B cell (primary cell): ENCODE results near the gene NOS1AP. TPM values are rescaled to one million over a fixed set of nuclear protein-coding genes. Genes with fewer than 3 reads are reported as not detected.

ENCODE experiments used
- ATAC-seq: fragments of 200-7000 bp; cut with Tn5 transposase; one replicate; pipeline ENCODE4 v1.10.0; 2021; ENCODE audit warnings: low read depth, mild to moderate bottlenecking, moderate number of reproducible peaks, moderate library complexity
- CTCF ChIA-PET: fragments of 350-600 bp; sonication (Branson Sonifier 250); formaldehyde crosslinking; loops from one replicate; lab custom pipeline; 2021; ENCODE audit warnings: antibody characterized with exemption, inconsistent platforms; lab: Charles Lee
- POLR2A ChIA-PET: fragments of 350-600 bp; sonication (Branson Sonifier 250); formaldehyde crosslinking; loops from one replicate; lab custom pipeline; 2021; ENCODE audit warnings: antibody characterized with exemption; lab: Charles Lee
- DNase-seq: peaks from one replicate; pipeline ENCODE4 v3.0.0; 2013
- H2AFZ ChIP-seq: 2 replicates; pipeline ENCODE4 v1.6.1; 2012; ENCODE audit warnings: mild to moderate bottlenecking, low read depth, low read length; ENCODE audit not compliant: insufficient read depth, poor library complexity, severe bottlenecking
- H3K27ac ChIP-seq, 2 donors: 1 replicate in 1 of 2; 2 replicates in 1 of 2; pipeline ENCODE4 v1.5.1; 2012 to 2013; ENCODE audit warnings: low read length in 2 of 2, mild to moderate bottlenecking in 2 of 2, moderate library complexity in 1 of 2
- H3K27me3 ChIP-seq, 4 experiments: fragments of 200-600 bp in 1 of 4; sonication (generic) in 1 of 4; replicated peaks in 1 of 4; 1 replicate in 2 of 4; 2 replicates in 2 of 4; pipeline versions ENCODE4 v1.6.1 to v1.7.0; 2013 to 2016; ENCODE audit warnings: low read length in 3 of 4, mild to moderate bottlenecking in 2 of 4, mixed read lengths in 1 of 4, moderate library complexity in 1 of 4; ENCODE audit not compliant: insufficient read depth in 4 of 4, control insufficient read depth in 3 of 4; ENCODE audit errors: control extremely low read depth in 1 of 4
- H3K36me3 ChIP-seq, 2 experiments: replicated peaks in 1 of 2; 1 replicate in 1 of 2; 2 replicates in 1 of 2; pipeline versions ENCODE4 v1.6.1 to v1.7.1; 2013; ENCODE audit warnings: low read length in 1 of 2; ENCODE audit not compliant: insufficient read depth in 2 of 2, control insufficient read depth in 1 of 2; ENCODE audit errors: control extremely low read depth in 1 of 2, extremely low read depth in 1 of 2
- H3K4me1 ChIP-seq, 2 donors: fragments of 200-600 bp in 1 of 2; sonication (generic) in 1 of 2; 1 replicate in 1 of 2; 2 replicates in 1 of 2; pipeline versions ENCODE4 v1.5.1 to v1.6.1; 2013 to 2017; ENCODE audit warnings: low read length in 2 of 2; ENCODE audit not compliant: control insufficient read depth in 2 of 2, insufficient read depth in 2 of 2
- H3K4me2 ChIP-seq: replicated peaks from 2 replicates; pipeline ENCODE3; 2012; ENCODE audit warnings: mild to moderate bottlenecking, low read depth, low read length; ENCODE audit not compliant: poor library complexity, severe bottlenecking
- H3K4me3 ChIP-seq, 5 experiments: fragments of 200-600 bp in 1 of 5; sonication (generic) in 1 of 5; 1 replicate in 3 of 5; 2 replicates in 2 of 5; pipeline versions ENCODE4 v1.5.1 to v1.7.0; 2011 to 2016; ENCODE audit warnings: low read length in 4 of 5, mild to moderate bottlenecking in 4 of 5, low read depth in 2 of 5, control low read depth in 1 of 5, moderate library complexity in 1 of 5; ENCODE audit not compliant: insufficient read depth in 1 of 5; ENCODE audit errors: control extremely low read depth in 1 of 5, extremely low read depth in 1 of 5
- H3K79me2 ChIP-seq: fragments of 200-600 bp; sonication (generic); one replicate; pipeline ENCODE4 v1.6.0; 2016; ENCODE audit warnings: low read length; ENCODE audit not compliant: control insufficient read depth, insufficient read depth
- H3K9ac ChIP-seq: fragments of 200-600 bp; sonication (generic); 2 replicates; pipeline ENCODE4 v1.6.1; 2017; ENCODE audit warnings: mild to moderate bottlenecking, low read length, moderate library complexity
- H3K9me3 ChIP-seq, 3 donors: one replicate each; pipeline versions ENCODE4 v1.6.1 to v1.7.1; 2013; ENCODE audit warnings: low read length in 2 of 3; ENCODE audit not compliant: control insufficient read depth in 2 of 3, insufficient read depth in 1 of 3; ENCODE audit errors: control extremely low read depth in 1 of 3
- H4K20me1 ChIP-seq: 2 replicates; pipeline ENCODE4 v1.6.0; 2012; ENCODE audit warnings: mild to moderate bottlenecking, low read length; ENCODE audit not compliant: insufficient read depth, control insufficient read depth, poor library complexity, severe bottlenecking
- H3K27ac Mint-ChIP-seq: one replicate; pipeline ENCODE4 v1.8.0; 2021; ENCODE audit warnings: mixed read lengths
- H3K27me3 Mint-ChIP-seq: one replicate; pipeline ENCODE4 v1.8.0; 2021; ENCODE audit warnings: mixed read lengths
- H3K4me1 Mint-ChIP-seq: one replicate; pipeline ENCODE4 v1.8.0; 2021; ENCODE audit warnings: mixed read lengths
- H3K4me3 Mint-ChIP-seq: one replicate; pipeline ENCODE4 v1.8.0; 2021; ENCODE audit warnings: mixed read lengths
- H3K9me3 Mint-ChIP-seq: one replicate; pipeline ENCODE4 v1.8.0; 2022; ENCODE audit warnings: mixed read lengths; ENCODE audit not compliant: insufficient read depth
- CTCF ChIP-seq: fragments of 200-600 bp; IDR thresholded peaks from one replicate; pipeline ENCODE4 v1.8.0; 2022; ENCODE audit warnings: antibody characterized with exemption, mild to moderate bottlenecking
- EZH2 ChIP-seq: IDR thresholded peaks from 2 replicates; pipeline ENCODE4 v1.6.1; 2012; ENCODE audit warnings: borderline replicate concordance, low read depth, mild to moderate bottlenecking, moderate library complexity, low read length; ENCODE audit not compliant: insufficient read depth, poor library complexity, severe bottlenecking
- WGBS: methylation state at CpG from one replicate; pipeline ENCODE4 v1.1.5; 2013; ENCODE audit warnings: missing lambda C conversion rate; ENCODE audit not compliant: insufficient coverage; 5-methylcytosine and 5-hydroxymethylcytosine counted together
- intact Hi-C: fragments of 100-400 bp; cut with micrococcal nuclease; formaldehyde crosslinking; loops from one replicate; pipeline ENCODE4 v1.10.0; 2022
- polyA plus RNA-seq: library from polyadenylated mRNA; depleted of rRNA; stranded (reverse); fragments of >200 nt; gene quantifications from 2 replicates; pipeline ENCODE4 v1.2.3, GENCODE V29; 2012
- total RNA-seq, 2 donors: library from RNA; stranded (reverse); fragments of 120-200 nt in 1 of 2; gene quantifications; 1 replicate in 1 of 2; 2 replicates in 1 of 2; pipeline versions ENCODE4 v1.2.3 to v1.2.4, GENCODE V29; 2013 to 2022

NOS1AP gene
- total and polyA plus RNA-seq, 2 donors (not counting 1 experiment from before 2014, with no cell fraction given): 0.32 TPM; not detected in 1

GRCh38 chr1:162094723-162095122 is 25.2 kb downstream of the NOS1AP start:
- no peak overlapping the region for H3K4me3 ChIP-seq
- H2AFZ ChIP-seq: no peak overlapping the region
- peaks cover 0 to 7% (median 0%) of the 10 kb centered on the region in 4 experiments for H3K27me3 ChIP-seq
- DNase-seq (no peak), ATAC-seq (no peak)
- H4K20me1 ChIP-seq: no peaks in the 10 kb centered on the region
- Mint-ChIP-seq H3K27ac (no peak overlapping the region), H3K27me3 (peaks cover 27% of the 10 kb centered on the region), H3K4me1 (no peaks in the 10 kb centered on the region), H3K4me3 (no peak overlapping the region), H3K9me3 (no peaks in the 10 kb centered on the region)
- POLR2A ChIA-PET: no interaction called here
- H3K79me2 ChIP-seq: no peaks in the 10 kb centered on the region
- TF ChIP-seq EZH2: no peak
- TF ChIP-seq CTCF: no peak
- no peak overlapping the region for H3K4me2 ChIP-seq
- no peaks in the 10 kb centered on the region for H3K36me3 ChIP-seq
- intact Hi-C loops: no loop called here
- no peak overlapping the region for H3K27ac ChIP-seq
- no CpG with 5 or more reads among the region's 2 CpGs for WGBS
- H3K9ac ChIP-seq: no peak overlapping the region
- no peaks in the 10 kb centered on the region for H3K4me1 ChIP-seq
- no peaks in the 10 kb centered on the region for H3K9me3 ChIP-seq
- CTCF ChIA-PET: no interaction called here

DNA sequence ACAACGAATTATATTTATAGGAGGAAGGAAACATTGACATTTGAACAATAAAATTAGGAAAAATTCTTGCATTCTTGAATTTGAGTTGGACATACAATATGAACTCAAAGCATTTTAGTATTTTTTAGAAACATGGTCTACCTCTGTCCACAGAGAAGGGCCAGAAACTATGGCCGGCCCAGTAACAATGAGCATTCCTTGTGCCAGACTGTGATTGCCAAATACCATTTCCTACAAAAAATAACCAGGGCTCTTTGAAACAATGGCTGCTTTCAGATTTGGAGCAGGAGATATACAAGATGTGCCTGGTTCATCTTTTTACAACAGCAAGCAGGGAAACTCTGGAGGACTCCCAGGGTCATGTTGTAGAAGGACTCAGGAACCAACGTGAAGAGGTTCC is 38.4 kb downstream of the NOS1AP start:
- H3K9me3 Mint-ChIP-seq: peaks cover 3% of the 10 kb centered on the region

More for the DNA sequence above, 38.4 kb downstream of the NOS1AP start:
- Histone ChIP-seq H3K27ac (no peak overlapping the region), H3K36me3 (no peaks in the 10 kb centered on the region), H2AFZ (no peak overlapping the region), H3K4me1 (no peaks in the 10 kb centered on the region), H4K20me1 (no peaks in the 10 kb centered on the region), H3K4me3 (no peak overlapping the region), H3K79me2 (no peaks in the 10 kb centered on the region), H3K9me3 (peaks cover 0 to 20% (median 0%) of the 10 kb centered on the region in 3 donors), H3K27me3 (peaks cover 0 to 16% (median 13%) of the 10 kb centered on the region in 4 experiments), H3K9ac (no peak overlapping the region), H3K4me2 (no peak overlapping the region)
- ATAC-seq (no peak), DNase-seq (no peak)
- Mint-ChIP-seq H3K4me3 (no peak overlapping the region), H3K27me3 (peaks cover 49% of the 10 kb centered on the region), H3K4me1 (no peaks in the 10 kb centered on the region), H3K27ac (no peak overlapping the region)
- POLR2A ChIA-PET: no interaction called here
- CTCF ChIA-PET: no interaction called here
- TF ChIP-seq CTCF (no peak), EZH2 (no peak)
- intact Hi-C loops: no loop called here
- WGBS: 100% methylated on average over 1 of the region's 3 CpGs
